IgD-negative memory B cell (primary cell): ENCODE results near the gene HOMER2. TPM values are rescaled to one million over a fixed set of nuclear protein-coding genes. Genes with fewer than 3 reads are reported as not detected.
"Not testable (repeated sequence)": the region's sequence is repeated elsewhere in the genome, so short reads cannot be mapped to it uniquely, and the experiment has no call there.

Experiments
- H3K27ac Mint-ChIP-seq, 3 donors: one replicate each; pipeline ENCODE4 v1.8.0; 2020 to 2022; ENCODE audit warnings: mild to moderate bottlenecking in 3 of 3, mixed read lengths in 3 of 3, moderate library complexity in 1 of 3
- H3K27me3 Mint-ChIP-seq: one replicate; pipeline ENCODE4 v1.8.0; 2021; ENCODE audit warnings: mixed read lengths
- H3K36me3 Mint-ChIP-seq: one replicate; pipeline ENCODE4 v1.8.0; 2020; ENCODE audit warnings: mild to moderate bottlenecking, mixed read lengths
- H3K4me1 Mint-ChIP-seq, 3 donors: one replicate each; pipeline ENCODE4 v1.8.0; 2020 to 2022; ENCODE audit warnings: mixed read lengths in 3 of 3, mild to moderate bottlenecking in 1 of 3
- H3K4me3 Mint-ChIP-seq, 4 donors: one replicate each; pipeline ENCODE4 v1.8.0; 2020 to 2022; ENCODE audit warnings: mild to moderate bottlenecking in 4 of 4, mixed read lengths in 4 of 4, moderate library complexity in 3 of 4
- H3K9me3 Mint-ChIP-seq, 3 donors: one replicate each; pipeline ENCODE4 v1.8.0; 2020 to 2021; ENCODE audit warnings: mixed read lengths in 3 of 3, mild to moderate bottlenecking in 1 of 3
- polyA plus RNA-seq: library from polyadenylated mRNA; unstranded; fragments of 300-500 nt; fragmentation: Illumina TruSeq; gene quantifications from one replicate; pipeline ENCODE4 v1.2.3, GENCODE V29; 2021

HOMER2 gene
- polyA plus RNA-seq, 1 donor from 2014 or later = 2.7 TPM

DNA sequence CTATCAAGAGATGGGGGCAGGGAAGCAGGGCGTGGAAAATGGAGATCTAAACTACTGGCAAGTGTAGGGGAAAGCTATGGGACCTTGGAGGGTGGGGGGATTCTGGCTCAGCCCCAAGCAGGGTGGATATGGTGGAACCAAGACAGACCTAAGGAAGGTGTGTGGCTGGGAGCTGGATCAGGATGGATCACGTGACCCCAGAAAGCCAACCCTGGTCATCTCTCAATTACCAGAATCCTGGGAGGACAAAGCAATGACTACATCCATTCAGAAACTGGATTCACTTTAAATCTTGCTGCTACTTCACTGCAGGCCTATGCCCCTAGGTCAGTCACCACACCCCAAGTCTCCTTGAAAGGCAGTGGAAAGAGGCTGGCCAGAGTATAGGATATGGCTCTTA, 74.7 kb downstream of the HOMER2 start:
- H3K27ac Mint-ChIP-seq = no peak overlapping the region
- no peaks in the 10 kb centered on the region for H3K4me1 Mint-ChIP-seq
- H3K36me3 Mint-ChIP-seq = peaks cover 2% of the 10 kb centered on the region
- no peak overlapping the region for H3K4me3 Mint-ChIP-seq
- peaks cover 0 to 2% (median 2%) of the 10 kb centered on the region in 3 donors for H3K9me3 Mint-ChIP-seq
- no peaks in the 10 kb centered on the region for H3K27me3 Mint-ChIP-seq

DNA sequence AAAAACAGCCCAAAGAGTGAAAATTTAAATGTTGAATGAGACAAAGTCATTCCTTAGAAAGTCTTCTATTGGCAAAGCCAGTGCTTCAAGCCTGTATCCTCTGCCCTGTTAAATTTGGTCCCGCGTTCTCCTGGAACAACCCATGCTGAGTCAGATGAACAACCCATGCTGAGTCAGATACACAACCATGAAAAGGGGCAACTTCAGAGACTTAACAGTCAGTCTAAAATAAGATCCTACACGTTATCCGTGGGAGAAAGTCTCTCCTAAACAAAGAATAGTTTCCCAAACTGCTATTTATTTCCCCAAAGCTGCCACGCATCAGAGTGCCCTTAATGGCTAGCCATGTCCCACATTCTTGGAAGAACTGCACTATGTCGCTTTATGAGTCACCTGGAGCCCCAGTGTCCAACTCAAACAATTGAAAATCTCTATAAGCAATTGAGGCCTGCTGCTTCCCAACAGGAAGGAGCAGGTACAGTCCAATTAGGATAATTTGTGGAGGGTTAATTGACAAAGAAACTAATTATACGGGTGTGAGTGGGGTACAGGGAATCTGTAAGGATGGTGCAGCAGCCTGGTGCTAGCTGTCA, 77.0 kb downstream of the HOMER2 start:
- Mint-ChIP-seq H3K27me3 (peaks cover 5% of the 10 kb centered on the region), H3K4me3 (no peak overlapping the region), H3K27ac (no peak overlapping the region), H3K4me1 (peaks cover 4 to 13% (median 8%) of the 10 kb centered on the region in 3 donors), H3K36me3 (peaks cover 2% of the 10 kb centered on the region), H3K9me3 (peaks cover 0 to 2% (median 2%) of the 10 kb centered on the region in 3 donors)

DNA sequence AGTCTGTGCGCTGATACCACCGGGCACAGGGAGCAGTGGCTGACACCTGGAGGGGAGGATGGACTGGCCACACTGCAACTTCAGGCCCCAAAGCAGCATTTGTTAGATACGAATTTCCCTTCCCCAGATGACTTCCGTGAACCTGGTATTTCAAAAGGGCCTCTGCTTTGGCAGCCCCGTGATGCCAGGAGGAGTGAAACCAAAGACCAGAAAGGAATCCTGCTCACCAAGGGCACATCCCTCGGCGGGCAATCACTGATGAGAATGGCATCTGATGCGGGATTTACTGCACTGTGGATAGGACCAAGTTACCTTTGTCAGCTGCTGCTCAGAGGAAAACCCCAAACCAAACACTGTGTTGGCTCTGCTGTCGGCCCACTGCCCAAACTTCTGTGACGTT, 77.6 kb downstream of the HOMER2 start:
- peaks cover 0 to 2% (median 2%) of the 10 kb centered on the region in 3 donors for H3K9me3 Mint-ChIP-seq
- H3K4me3 Mint-ChIP-seq = no peak overlapping the region
- H3K27ac Mint-ChIP-seq = no peak overlapping the region
- H3K27me3 Mint-ChIP-seq = peaks cover 5% of the 10 kb centered on the region
- H3K36me3 Mint-ChIP-seq = peaks cover 2% of the 10 kb centered on the region
- peaks cover 4 to 13% (median 8%) of the 10 kb centered on the region in 3 donors for H3K4me1 Mint-ChIP-seq

DNA sequence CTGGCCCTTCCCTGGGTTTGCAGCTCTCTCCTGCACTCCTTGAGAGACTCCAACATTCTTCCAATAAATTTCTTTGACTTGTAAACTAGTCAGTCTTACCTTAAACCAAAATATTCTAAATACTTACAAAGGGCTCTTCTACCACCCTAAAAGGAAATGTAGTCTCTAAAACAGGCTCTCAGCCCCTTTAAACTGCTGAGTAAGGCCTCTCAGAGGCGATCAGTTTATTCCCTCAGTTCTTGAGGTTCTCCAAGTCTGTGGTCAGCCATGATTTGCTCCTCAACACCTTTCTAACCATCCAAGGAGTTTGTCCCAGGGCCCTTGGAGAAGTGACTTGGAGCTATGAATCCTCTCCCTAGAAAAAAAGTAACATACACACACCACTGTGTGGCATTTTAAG, 78.3 kb downstream of the HOMER2 start:
- H3K27ac Mint-ChIP-seq = no peak overlapping the region
- peaks cover 2% of the 10 kb centered on the region for H3K36me3 Mint-ChIP-seq
- peak overlapping the region in 1 of 4 donors; percentile 14 for H3K4me3 Mint-ChIP-seq
- H3K4me1 Mint-ChIP-seq = peaks cover 4 to 13% (median 8%) of the 10 kb centered on the region in 3 donors
- peaks cover 0 to 2% (median 2%) of the 10 kb centered on the region in 3 donors for H3K9me3 Mint-ChIP-seq
- H3K27me3 Mint-ChIP-seq = peaks cover 5% of the 10 kb centered on the region

DNA sequence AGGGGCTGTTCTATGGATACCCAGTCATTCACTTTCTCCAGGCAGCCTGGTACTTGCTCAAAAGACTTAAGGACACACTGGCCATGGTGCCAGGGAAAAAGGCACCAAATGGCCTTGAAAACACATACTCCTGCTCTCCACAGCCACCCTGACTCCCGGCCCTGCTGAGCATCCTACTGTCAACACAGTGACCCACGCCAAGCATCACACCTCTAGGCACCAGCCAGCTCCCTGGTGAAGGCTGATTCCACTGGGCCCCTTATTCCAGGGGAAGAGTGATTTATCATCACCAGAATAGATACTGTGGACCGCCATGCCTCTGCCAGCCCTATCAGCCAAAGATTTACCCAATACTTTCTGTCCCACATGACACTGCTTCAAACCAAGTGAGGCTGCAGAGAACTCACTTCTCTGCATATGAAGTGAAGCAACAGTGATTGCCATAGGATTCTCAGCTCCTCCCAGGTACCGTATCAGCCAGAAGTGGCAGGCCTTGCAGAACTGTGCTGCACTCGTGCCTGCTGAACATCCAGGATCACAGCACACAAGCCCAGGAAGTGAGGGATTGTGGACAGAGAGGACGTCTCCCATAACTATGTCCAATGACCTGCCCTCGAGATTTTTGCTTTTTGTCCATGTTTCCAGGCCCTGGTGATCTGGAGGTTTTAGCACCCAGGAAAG, 79.4 kb downstream of the HOMER2 start:
- Mint-ChIP-seq H3K27ac (no peak overlapping the region), H3K27me3 (peaks cover 5% of the 10 kb centered on the region), H3K4me1 (peaks cover 4 to 13% (median 8%) of the 10 kb centered on the region in 3 donors), H3K9me3 (peaks cover 0 to 2% (median 2%) of the 10 kb centered on the region in 3 donors), H3K36me3 (peaks cover 4% of the 10 kb centered on the region), H3K4me3 (no peak overlapping the region)

DNA sequence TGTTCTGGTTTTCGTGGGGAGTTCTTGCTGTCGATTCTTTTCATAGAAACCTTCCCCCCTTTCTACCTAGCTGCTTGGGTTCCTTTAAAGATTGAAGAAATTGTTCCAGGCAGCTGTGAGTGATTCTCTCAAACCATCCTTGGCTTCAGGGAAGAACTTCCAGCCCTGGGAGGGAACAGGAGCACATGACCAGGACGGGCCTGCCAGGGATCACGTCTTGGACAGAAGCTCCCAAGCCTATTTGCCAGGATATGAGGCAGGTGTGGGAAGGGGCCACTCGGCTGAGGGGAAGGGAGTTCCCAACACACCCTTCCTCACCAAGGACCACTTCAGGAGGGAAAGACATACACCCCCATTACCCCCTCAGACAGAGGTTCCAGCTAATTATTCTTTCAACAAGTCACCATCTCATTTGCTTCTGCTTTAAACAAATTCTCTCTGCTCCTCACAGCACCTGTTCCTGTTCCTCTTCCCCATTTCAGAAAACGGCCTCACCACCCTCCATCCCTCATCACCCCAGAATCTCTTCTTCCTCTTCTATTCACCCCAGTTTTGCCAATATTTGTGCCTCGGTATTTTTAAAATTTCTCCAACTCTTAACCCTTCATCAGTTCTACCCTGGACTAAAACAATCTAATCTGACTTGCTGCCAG, 80.6 kb downstream of the HOMER2 start:
- Mint-ChIP-seq H3K9me3 (peaks cover 0 to 2% (median 0%) of the 10 kb centered on the region in 3 donors), H3K4me3 (peak overlapping the region in 2 of 4 donors; percentile 0 to 26), H3K36me3 (peaks cover 4% of the 10 kb centered on the region), H3K27ac (no peak overlapping the region), H3K27me3 (peaks cover 5% of the 10 kb centered on the region), H3K4me1 (peaks cover 4 to 13% (median 8%) of the 10 kb centered on the region in 3 donors)

DNA sequence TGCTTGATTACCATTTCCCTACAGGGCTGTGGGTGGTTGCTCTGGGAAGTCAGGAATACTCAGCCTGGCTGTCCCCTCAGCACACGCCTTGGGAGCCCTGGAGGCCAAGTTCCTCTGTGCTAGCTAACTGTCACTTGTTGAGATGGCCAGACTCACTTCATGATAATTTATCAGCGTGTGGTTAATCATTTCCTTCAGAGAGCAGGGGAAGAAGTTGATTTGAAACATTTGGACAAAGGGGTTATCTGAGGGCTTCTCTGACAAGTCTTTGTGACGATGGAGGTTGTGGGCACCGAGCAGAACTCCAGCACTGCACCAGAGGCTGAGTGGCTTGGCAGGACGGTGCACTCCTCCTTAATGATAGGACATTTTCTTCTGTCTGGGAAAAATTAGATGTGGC, 81.2 kb downstream of the HOMER2 start:
- Mint-ChIP-seq H3K4me3 (peak overlapping the region in 1 of 4 donors; percentile 41), H3K27me3 (peaks cover 5% of the 10 kb centered on the region), H3K9me3 (peaks cover 0 to 2% (median 0%) of the 10 kb centered on the region in 3 donors), H3K4me1 (peaks cover 4 to 13% (median 8%) of the 10 kb centered on the region in 3 donors), H3K36me3 (peaks cover 4% of the 10 kb centered on the region), H3K27ac (no peak overlapping the region)

DNA sequence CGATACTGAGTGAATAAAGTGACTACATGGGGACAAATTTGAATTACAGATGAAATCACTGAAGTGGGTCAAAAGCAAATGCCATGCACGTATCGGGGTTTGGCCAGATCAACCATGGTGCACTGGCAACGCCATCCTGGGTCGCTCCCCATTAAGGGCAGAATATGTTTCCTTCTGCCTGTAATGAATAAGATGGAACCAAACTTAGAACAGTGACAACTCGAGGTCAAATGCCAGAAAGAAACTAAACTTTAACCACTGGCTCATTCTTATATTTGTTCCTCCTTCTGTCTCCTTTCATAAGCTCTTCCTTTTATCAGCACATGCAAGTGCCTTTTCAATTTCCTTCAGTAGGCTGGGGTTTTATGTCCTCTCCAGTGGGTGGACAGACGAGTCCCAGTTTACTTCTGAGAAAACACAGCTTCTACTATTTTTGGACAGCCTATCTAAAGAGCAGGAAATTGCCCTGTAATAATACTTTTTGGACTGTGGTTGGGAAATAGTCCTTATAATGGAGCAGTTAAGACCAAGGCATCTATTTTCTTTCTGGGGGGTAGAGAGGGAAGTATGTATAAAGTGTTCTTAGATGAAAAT, 81.7 kb downstream of the HOMER2 start:
- H3K4me1 Mint-ChIP-seq = peaks cover 4 to 13% (median 8%) of the 10 kb centered on the region in 3 donors
- H3K36me3 Mint-ChIP-seq = peaks cover 4% of the 10 kb centered on the region
- peak overlapping the region in 1 of 4 donors; percentile 41 for H3K4me3 Mint-ChIP-seq
- H3K27me3 Mint-ChIP-seq = peaks cover 5% of the 10 kb centered on the region
- peak overlapping the region in 1 of 3 donors; percentile 13 for H3K27ac Mint-ChIP-seq
- peaks cover 0 to 2% (median 0%) of the 10 kb centered on the region in 3 donors for H3K9me3 Mint-ChIP-seq

DNA sequence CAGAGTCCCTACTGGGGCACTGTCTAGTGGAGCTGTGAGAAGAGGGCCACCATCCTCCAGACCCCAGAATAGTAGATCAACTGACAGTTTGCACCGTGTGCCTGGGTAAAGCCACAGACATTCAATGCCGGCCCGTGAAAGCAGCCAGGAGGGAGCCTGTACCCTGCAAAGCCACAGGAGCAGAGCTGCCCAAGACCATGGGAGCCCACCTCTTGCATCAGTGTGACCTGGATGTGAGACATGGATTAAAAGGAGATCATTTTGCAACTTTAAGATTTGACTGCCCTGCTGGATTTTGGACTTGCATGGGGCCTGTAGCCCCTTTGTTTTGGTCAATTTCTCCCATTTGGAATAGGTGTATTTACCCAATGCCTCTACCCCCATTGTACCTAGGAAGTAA, 86.5 kb downstream of the HOMER2 start:
- not testable (repeated sequence) for H3K27ac Mint-ChIP-seq, H3K27me3 Mint-ChIP-seq, H3K36me3 Mint-ChIP-seq, H3K4me3 Mint-ChIP-seq, H3K9me3 Mint-ChIP-seq, H3K4me1 Mint-ChIP-seq

DNA sequence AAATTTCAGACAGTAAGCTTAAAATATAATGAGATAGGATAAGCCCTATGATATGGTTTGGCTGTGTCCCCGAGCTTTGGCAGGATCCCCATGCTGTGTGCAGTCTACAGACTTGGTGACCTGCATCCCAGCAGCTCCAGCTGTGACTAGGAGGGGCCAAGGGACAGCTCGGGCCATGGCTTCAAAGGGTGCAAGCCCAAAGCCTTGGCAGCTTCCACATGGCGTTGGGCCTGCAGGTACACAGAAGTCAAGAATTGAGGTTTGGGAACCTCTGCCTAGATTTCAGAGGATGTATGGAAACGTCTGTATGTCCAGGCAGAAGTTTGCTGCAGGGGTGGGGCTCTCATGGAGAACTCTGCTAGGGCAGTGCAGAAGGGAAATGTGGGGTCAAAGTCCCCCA, 86.9 kb downstream of the HOMER2 start:
- not testable (repeated sequence) for H3K9me3 Mint-ChIP-seq, H3K27me3 Mint-ChIP-seq, H3K27ac Mint-ChIP-seq, H3K4me3 Mint-ChIP-seq, H3K4me1 Mint-ChIP-seq, H3K36me3 Mint-ChIP-seq

DNA sequence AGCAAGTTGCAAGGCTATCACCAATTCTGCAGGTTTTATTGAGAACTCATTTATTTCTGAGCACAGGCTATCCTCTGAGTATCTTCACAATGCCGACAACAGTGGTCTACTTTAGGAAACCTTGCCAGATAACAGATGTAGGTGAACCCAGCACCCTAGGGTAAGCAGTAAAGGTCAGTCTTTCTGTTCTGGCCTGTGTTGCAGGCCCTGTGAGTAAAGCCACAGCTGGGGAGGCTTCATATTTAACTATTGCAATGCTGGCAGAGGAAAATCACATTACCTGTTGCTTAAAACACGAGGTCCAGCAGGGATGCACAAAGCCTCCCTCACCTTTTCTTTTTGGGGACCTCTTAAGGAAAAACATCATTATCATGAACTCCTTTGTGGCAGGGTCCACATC, 87.6 kb downstream of the HOMER2 start:
- H3K27ac Mint-ChIP-seq = no peak overlapping the region
- H3K9me3 Mint-ChIP-seq = no peaks in the 10 kb centered on the region
- no peak overlapping the region for H3K4me3 Mint-ChIP-seq
- H3K27me3 Mint-ChIP-seq = no peaks in the 10 kb centered on the region
- H3K4me1 Mint-ChIP-seq = peaks cover 0 to 2% (median 0%) of the 10 kb centered on the region in 3 donors
- peaks cover 5% of the 10 kb centered on the region for H3K36me3 Mint-ChIP-seq

DNA sequence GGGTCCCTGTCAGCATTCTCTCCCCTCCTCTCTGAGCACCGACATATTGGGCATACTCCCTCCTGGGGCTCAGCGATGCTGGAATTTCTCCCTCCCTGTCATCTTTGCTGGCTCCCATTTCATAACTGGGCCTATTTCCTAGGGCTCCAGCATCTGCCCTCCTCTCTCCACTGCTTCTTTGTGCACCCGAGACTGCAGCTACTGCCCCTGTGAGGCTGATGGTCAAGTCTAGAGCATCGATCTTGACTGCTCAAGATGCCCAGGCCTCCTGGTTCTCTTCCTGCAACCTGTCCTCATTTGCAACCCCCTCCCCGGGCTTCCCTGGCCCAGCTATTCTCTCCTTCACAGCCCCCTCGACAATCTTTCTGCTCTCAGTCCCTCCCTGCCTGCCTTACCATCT, 89.6 kb downstream of the HOMER2 start:
- H3K27me3 Mint-ChIP-seq = no peaks in the 10 kb centered on the region
- H3K27ac Mint-ChIP-seq = no peak overlapping the region
- H3K4me3 Mint-ChIP-seq = no peak overlapping the region

DNA sequence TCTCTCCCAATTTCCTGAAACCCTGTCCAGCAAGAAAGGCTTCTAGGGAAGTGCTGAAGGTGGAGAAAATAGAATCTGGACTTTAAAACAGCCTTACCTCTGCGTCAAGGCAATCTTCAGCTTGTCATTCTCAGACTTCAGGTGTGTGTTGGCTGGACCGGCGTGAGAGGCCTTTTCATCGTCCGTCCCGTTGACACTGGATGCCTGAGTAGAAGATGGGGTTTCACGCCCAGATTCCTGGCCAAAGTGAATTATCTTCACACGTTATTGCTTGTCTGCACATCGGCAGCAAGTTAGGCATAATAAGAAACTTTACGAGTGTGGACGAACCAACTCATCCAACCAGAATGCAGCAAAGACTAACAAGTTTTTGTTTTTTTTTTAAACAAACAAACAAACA, 93.6 kb downstream of the HOMER2 start:
- H3K9me3 Mint-ChIP-seq = no peaks in the 10 kb centered on the region
- H3K4me3 Mint-ChIP-seq = no peak overlapping the region
- no peaks in the 10 kb centered on the region for H3K27me3 Mint-ChIP-seq
- H3K36me3 Mint-ChIP-seq = peaks cover 5% of the 10 kb centered on the region
- H3K4me1 Mint-ChIP-seq = peaks cover 0 to 5% (median 4%) of the 10 kb centered on the region in 3 donors
- peak overlapping the region in 1 of 3 donors; percentile 0 for H3K27ac Mint-ChIP-seq

More for the DNA sequence above, 89.6 kb downstream of the HOMER2 start:
- no peaks in the 10 kb centered on the region for H3K9me3 Mint-ChIP-seq
- peaks cover 5% of the 10 kb centered on the region for H3K36me3 Mint-ChIP-seq
- H3K4me1 Mint-ChIP-seq = peaks cover 0 to 2% (median 2%) of the 10 kb centered on the region in 3 donors

DNA sequence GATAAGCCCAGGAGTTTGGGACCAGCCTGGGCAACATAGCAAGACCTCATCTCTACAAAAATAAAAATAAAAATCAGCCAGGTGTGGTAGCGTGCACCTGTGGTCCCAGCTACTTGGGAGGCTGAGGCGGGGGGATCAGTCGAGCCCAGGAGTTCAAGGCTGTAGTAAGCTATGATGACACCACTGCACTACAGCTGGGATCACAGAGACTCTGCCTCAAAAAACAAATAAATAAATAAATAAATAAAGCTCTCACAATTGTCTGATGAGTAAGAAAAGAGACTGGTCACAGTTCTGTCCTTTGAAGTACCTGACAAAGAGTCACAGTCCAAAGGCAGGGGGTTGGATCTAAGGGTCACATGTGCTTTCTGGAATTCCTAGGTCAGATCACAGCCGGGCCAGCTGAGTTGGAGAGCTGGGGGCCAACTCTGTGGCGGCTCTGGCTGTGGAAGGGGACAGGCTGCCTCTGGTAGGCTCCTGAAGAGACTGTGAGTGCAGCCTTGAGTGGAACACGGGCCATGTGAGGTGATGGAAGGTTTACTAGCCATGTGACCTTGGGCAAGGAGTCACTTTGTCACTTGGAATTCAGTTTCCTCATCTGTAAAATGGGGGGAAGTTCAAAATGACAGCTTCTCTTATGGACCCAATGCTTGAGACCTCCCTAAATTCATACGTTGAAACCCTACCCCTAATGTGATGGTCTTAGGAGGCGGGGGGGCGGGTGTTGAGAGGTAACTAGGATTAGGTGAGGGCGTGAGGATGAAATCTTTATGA, 95.9 kb downstream of the HOMER2 start:
- Mint-ChIP-seq H3K36me3 (peaks cover 3% of the 10 kb centered on the region), H3K4me3 (no peak overlapping the region), H3K9me3 (no peaks in the 10 kb centered on the region), H3K27me3 (no peaks in the 10 kb centered on the region), H3K4me1 (peaks cover 0 to 5% (median 4%) of the 10 kb centered on the region in 3 donors), H3K27ac (no peak overlapping the region)
